Thoracic aorta (tissue), 2 donors: ENCODE results near the gene WDPCP. TPM values are rescaled to one million over a fixed set of nuclear protein-coding genes. Genes with fewer than 3 reads are reported as not detected.
A peak's percentile ranks its signal among the peaks of the same experiment; 100 is the strongest.

Experiments
- ATAC-seq: fragments of 150-250 bp; one replicate; pipeline ENCODE4 v1.8.0; 2017; ENCODE audit warnings: low read depth; ENCODE audit not compliant: insufficient number of reproducible peaks, low FRiP score
- DNase-seq: peaks from one replicate; pipeline ENCODE4 v3.0.0-alpha.2; 2020; ENCODE audit warnings: low spot score
- H3K27ac ChIP-seq, 2 donors: fragments of 200-600 bp; sonication (generic); 1 replicate in 1 of 2; 2 replicates in 1 of 2; pipeline ENCODE4 v1.5.1; 2016; ENCODE audit warnings: mild to moderate bottlenecking in 2 of 2, moderate library complexity in 2 of 2
- H3K27me3 ChIP-seq: fragments of 200-600 bp; sonication (generic); replicated peaks from 2 replicates; pipeline ENCODE4 v1.6.0; 2016; ENCODE audit warnings: mild to moderate bottlenecking; ENCODE audit not compliant: insufficient read depth
- H3K36me3 ChIP-seq: fragments of 200-600 bp; sonication (generic); one replicate; pipeline ENCODE4 v1.5.1; 2016
- H3K4me1 ChIP-seq, 2 donors: fragments of 200-600 bp; sonication (generic); 1 replicate in 1 of 2; 2 replicates in 1 of 2; pipeline versions ENCODE4 v1.5.1 to v1.6.0; 2016; ENCODE audit warnings: low read depth in 2 of 2, mild to moderate bottlenecking in 1 of 2; ENCODE audit not compliant: control insufficient read depth in 1 of 2
- H3K4me3 ChIP-seq: fragments of 200-600 bp; sonication (generic); 2 replicates; pipeline ENCODE4 v1.5.1; 2016; ENCODE audit warnings: mild to moderate bottlenecking
- H3K9me3 ChIP-seq: fragments of 200-600 bp; sonication (generic); 2 replicates; pipeline ENCODE4 v1.5.1; 2016
- total RNA-seq, 2 donors: library from RNA; depleted of rRNA; stranded (reverse); fragments of >200 nt; gene quantifications; one replicate each; pipeline versions ENCODE4 v1.1.0 to v1.2.3, GENCODE V29; 2016
- TF ChIP-seq, protein P1 (sequence below): fragments of 200-600 bp; sonication (generic); IDR thresholded peaks from one replicate; pipeline ENCODE4 v1.5.1; 2019; ENCODE audit warnings: antibody characterized with exemption

Gene WDPCP
- total RNA-seq, 2 donors from 2014 or later: 13.7 to 16.2 TPM

- Histone ChIP-seq H3K27me3 (no peaks in the 10 kb centered on the region), H3K4me1 (no peaks in the 10 kb centered on the region), H3K36me3 (no peaks in the 10 kb centered on the region), H3K27ac (no peak overlapping the region), H3K4me3 (no peak overlapping the region), H3K9me3 (no peaks in the 10 kb centered on the region)
- ATAC-seq (no peak), DNase-seq (no peak)
- TF ChIP-seq, protein P1, sequence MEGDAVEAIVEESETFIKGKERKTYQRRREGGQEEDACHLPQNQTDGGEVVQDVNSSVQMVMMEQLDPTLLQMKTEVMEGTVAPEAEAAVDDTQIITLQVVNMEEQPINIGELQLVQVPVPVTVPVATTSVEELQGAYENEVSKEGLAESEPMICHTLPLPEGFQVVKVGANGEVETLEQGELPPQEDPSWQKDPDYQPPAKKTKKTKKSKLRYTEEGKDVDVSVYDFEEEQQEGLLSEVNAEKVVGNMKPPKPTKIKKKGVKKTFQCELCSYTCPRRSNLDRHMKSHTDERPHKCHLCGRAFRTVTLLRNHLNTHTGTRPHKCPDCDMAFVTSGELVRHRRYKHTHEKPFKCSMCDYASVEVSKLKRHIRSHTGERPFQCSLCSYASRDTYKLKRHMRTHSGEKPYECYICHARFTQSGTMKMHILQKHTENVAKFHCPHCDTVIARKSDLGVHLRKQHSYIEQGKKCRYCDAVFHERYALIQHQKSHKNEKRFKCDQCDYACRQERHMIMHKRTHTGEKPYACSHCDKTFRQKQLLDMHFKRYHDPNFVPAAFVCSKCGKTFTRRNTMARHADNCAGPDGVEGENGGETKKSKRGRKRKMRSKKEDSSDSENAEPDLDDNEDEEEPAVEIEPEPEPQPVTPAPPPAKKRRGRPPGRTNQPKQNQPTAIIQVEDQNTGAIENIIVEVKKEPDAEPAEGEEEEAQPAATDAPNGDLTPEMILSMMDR: no peak
These were observed 93.3 kb downstream of the WDPCP start for GRCh38 chr2:63494968-63495367.

DNA sequence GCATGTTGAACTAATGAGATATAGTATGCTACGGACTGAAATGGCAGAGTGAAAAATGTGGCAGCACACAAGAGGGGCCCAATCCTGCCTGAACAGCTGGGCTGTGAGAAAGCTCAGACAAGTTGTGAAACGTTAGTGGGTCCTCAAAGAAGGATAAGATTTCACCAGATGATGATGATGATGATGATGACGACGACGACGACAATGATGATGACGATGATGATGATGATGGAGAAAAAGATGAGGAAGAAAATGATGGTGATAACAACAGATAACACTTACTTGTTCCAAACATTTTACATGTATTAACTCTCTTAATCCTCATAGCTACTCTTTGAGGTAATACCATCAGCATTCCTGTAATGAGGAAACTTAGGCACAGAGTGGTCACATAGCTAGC lies 94.2 kb downstream of the WDPCP start:
- DNase-seq (no peak), ATAC-seq (no peak)
- TF ChIP-seq, protein P1: no peak
- no peak overlapping the region for H3K4me3 ChIP-seq
- no peak overlapping the region for H3K27ac ChIP-seq
- no peaks in the 10 kb centered on the region for H3K4me1 ChIP-seq
- no peaks in the 10 kb centered on the region for H3K9me3 ChIP-seq
- H3K27me3 ChIP-seq: no peaks in the 10 kb centered on the region
- no peaks in the 10 kb centered on the region for H3K36me3 ChIP-seq

DNA sequence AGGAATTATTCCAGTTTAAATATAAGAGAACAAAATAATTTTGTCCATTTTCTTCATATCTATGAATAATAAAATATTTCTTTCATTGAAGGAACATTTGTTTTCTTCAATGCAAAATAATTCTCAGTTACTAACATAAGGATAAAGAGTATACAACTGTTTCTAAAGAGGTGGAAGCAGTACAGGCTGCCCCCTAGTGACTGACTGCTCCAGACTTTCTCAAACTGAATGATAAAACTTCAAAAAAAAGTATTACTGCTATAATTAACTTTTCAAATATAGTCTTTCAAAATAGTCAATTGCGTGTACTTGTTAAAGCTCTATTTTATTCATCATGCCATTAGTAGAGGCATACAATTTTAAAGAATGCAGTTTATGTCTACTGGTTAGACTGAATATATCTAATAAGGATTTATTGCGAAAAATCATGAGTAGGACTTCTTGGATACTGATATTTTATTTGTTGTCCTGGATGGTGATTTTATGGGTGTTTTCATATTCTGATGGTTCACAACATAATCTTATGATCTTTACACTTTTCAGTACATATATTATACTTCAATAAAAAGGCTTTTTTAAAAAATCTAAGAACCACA lies 100.1 kb downstream of the WDPCP start:
- no peak overlapping the region for H3K27ac ChIP-seq
- no peaks in the 10 kb centered on the region for H3K36me3 ChIP-seq
- no peaks in the 10 kb centered on the region for H3K9me3 ChIP-seq
- TF ChIP-seq, protein P1: peak; percentile 27
- no peak overlapping the region for H3K4me3 ChIP-seq
- no peak for ATAC-seq
- no peaks in the 10 kb centered on the region for H3K27me3 ChIP-seq
- no peak for DNase-seq
- no peaks in the 10 kb centered on the region for H3K4me1 ChIP-seq

- no peak for DNase-seq
- Histone ChIP-seq H3K27ac (no peak overlapping the region), H3K4me3 (no peak overlapping the region), H3K36me3 (no peaks in the 10 kb centered on the region), H3K4me1 (no peaks in the 10 kb centered on the region), H3K27me3 (no peaks in the 10 kb centered on the region), H3K9me3 (no peaks in the 10 kb centered on the region)
- ATAC-seq: no peak
- TF ChIP-seq, protein P1: no peak
These were observed 101.4 kb downstream of the WDPCP start for GRCh38 chr2:63486861-63487290.

DNA sequence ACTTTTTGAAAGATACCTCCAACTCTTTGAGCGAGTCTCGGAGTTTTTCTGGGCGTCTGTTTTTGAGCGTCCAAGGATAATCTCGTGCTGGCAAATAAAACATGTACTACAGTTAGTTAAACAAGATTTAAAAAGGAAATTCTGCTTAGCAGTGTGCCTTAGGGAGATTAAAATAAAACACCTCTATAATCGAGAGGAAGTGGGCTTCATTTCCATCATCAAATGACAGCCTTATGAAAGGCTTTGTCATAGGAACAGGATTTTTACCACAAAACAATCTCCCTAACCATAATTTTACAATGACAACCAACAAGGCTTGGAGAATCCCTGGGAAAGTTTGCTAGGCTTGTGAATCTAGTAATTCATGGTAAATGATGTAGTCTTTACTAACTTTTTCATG lies 103.4 kb downstream of the WDPCP start:
- Histone ChIP-seq H3K4me1 (no peaks in the 10 kb centered on the region), H3K27ac (no peak overlapping the region), H3K4me3 (no peak overlapping the region), H3K27me3 (no peaks in the 10 kb centered on the region), H3K9me3 (no peaks in the 10 kb centered on the region), H3K36me3 (peaks cover 3% of the 10 kb centered on the region)
- no peak for DNase-seq
- ATAC-seq: no peak
- TF ChIP-seq, protein P1: no peak
